HG03342 (cell line): ENCODE measurements around the gene CORO1A.
"Not testable (repeated sequence)": the region's sequence is repeated elsewhere in the genome, so short reads cannot be mapped to it uniquely, and the experiment has no call there.

Experiments
- ATAC-seq: cut with Tn5 transposase; IDR thresholded peaks from one replicate; pipeline ENCODE4 v1.9.1; 2021; ENCODE audit warnings: mild to moderate bottlenecking, moderate library complexity; ENCODE audit not compliant: unreplicated experiment

CORO1A gene

DNA sequence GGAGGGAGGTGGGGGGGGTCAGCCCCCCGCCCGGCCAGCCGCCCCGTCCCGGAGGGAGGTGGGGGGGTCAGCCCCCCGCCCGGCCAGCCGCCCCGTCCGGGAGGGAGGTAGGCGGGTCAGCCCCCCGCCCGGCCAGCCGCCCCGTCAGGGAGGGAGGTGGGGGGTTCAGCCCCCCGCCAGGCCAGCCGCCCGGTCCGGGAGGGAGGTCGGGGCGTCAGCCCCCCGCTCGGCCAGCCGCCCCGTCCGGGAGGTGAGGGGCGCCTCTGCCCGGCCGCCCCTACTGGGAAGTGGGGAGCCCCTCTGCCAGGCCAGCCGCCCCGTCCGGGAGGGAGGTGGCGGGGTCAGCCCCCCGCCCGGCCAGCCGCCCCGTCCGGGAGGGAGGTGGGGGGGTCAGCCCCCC lies 14.0 kb upstream of the CORO1A start:
- ATAC-seq = not testable (repeated sequence)

DNA sequence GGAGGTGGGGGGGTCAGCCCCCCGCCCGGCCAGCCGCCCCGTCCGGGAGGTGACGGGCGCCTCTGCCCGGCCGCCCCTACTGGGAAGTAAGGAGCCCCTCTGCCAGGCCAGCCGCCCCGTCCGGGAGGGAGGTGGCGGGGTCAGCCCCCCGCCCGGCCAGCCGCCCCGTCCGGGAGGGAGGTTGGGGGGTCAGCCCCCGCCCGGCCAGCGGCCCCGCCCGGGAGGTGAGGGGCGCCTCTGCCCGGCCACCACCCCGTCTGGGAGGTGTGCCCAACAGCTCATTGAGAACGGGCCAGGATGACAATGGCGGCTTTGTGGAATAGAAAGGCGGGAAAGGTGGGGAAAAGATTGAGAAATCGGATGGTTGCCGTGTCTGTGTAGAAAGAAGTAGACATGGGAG lies 13.3 kb upstream of the CORO1A start:
- ATAC-seq = not testable (repeated sequence)

DNA sequence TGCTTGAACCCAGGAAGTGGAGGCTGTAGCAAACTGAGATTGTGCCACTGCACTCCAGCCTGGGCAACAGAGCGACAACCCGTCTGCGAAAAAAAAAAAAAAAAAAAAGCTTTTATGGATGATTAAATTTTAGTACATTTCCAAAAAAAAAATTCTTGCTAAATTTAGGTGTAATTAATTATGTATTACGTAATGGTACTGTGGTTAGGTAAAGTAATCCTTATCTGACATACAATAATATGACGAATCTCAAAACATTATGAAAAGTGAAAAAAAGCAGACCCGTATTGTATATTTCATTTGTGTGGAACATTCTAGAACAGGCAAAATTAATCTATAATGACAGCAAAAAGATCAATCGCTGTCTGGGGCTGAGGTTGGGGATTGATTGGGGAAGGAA lies 10.3 kb upstream of the CORO1A start:
- ATAC-seq = no peak

DNA sequence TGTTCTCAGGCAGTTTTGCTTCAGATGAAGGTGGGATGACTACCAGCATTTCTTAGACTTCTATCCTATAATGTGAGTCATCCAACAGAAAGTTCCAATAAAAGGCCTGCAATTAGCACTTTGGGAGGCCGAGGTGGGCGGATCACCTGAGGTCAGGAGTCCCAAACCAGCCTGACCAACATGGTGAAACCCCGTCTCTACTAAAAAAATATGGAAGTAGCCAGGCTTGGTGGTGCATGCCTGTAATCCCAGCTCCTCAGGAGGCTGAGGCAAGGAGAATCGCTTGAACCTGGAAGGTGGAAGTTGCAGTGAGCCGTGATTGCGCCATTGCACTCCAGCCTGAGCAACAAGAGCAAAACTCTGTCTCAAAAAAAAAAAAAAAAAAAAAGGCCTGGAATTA lies 6.5 kb upstream of the CORO1A start:
- ATAC-seq = not testable (repeated sequence)

DNA sequence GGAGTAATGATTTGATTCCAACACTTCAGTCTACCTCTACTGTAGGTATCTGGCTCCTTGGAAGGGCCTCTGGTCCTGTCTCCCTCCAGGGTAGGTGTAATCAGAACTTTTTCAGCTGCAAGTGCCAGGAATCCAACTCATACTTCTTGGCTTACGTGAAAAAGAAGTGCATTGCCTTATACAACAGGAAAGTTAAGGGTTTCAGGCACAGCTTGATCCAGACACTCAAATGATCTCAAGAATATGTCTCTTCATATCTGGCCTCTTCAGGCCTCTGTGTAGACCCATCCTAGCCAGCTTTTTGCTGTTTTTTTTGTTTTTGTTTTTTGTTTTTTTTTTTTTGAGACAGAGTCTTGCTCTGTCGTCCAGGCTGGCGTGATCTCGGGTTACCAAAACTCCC lies 4.2 kb upstream of the CORO1A start:
- ATAC-seq = no peak

DNA sequence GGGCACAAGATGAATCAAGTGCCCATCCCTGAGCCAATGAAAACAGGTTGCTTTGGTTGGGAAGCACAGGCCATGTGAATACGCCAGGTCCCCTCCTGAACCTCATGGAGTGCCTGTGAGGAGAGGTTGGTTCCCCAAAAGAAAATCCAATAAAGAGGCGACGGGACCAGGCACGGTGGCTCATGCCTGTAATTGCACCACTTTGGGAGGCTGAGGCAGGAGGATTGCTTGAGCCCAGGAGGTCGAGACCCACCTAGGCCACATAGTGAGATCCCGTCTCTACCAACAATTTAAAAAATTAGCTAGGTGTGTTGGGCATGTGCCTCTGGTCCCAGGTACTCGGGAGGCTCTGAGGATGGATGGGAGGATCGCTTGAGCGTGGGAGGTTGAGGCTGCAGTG lies 3.5 kb upstream of the CORO1A start:
- ATAC-seq = no peak

DNA sequence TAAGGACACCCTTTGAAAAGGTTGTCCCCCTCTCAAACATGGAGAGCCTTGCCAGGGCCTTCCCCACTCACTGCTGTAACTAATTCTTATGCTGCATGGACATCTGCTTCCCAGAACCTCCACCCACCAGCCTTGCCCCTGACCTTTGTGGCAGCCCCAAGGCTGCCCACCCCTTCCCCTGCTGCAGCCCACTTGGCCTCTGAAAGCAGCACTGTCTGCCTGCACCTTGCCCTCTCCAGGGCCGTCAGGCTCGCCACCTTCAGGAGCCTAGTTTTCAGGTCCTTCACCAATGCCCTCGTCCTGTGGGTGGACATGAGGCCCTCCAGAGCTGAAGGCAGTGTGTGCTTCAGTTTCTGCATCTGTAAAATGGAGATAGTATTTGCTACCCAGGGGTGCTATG lies 2.7 kb upstream of the CORO1A start:
- ATAC-seq = no peak

DNA sequence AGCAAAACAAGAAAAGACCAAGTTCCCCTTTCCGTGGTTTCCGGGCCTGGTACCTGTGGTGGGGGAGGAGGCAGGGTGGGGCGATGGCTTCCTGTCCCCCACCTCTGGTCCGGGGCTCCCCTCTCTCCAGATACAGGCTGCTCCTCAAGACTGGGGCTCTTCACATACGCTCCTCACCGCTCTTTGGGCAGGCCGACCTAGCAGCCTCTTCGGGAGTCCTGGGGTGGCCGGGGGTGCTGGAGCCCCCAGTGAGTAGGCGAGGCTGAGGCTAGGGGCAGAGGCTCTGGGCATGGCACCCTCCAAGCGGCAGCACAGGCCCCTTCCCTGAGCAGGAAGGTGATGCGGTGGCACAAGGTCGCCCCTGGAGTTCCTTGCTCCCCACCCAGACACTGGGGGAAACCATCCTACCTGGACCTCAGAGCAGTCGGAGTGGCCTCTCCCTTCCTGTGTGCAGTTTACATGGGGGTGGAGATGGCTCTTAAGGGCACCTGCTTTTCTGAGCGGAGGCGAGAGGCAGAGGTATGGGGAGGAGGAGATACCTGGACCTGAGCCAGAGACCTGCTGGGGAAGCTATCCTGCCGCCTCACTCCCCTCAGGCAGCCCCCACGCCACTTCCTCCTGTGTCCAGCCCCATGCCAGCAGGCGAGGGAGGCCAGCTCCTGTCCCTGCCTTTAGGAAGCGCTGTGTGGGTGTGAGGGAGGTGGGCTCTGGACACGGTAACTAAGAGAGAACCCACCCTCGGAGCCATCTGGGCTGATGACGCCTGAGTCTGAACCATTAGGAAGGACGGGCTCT lies 891 bp downstream of the CORO1A start:
- ATAC-seq = peak; percentile 34

DNA sequence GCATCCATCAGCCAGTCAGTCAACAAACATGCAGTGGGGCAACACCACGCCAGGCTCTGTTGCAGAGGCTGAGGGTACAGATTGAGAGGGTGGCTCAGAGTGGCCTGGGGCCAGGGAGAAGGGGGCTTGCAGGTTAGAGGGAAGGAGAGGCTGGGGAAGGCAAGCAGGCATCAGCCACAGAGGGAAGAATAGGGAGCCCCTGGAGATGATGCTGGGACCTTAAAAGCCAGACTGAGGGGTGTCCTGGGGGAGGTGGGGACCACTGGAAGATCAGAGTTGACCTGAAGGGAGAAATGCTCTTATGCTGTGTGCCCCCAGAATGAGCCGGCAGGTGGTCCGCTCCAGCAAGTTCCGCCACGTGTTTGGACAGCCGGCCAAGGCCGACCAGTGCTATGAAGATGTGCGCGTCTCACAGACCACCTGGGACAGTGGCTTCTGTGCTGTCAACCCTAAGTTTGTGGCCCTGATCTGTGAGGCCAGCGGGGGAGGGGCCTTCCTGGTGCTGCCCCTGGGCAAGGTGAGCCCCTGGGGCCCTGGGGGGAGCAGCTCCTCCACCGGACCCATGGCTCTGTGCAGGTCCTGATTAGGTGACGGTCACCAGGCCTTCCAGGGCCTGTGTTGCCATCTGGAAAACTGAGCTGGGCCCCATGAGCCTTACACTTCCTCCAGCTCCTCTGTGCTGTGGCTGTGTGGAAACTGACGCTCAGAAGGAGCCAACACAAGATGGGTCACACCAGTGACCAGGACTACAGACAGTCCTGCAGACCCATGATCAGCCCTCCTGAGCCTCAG lies 1.7 kb downstream of the CORO1A start:
- ATAC-seq = peak; percentile 3

DNA sequence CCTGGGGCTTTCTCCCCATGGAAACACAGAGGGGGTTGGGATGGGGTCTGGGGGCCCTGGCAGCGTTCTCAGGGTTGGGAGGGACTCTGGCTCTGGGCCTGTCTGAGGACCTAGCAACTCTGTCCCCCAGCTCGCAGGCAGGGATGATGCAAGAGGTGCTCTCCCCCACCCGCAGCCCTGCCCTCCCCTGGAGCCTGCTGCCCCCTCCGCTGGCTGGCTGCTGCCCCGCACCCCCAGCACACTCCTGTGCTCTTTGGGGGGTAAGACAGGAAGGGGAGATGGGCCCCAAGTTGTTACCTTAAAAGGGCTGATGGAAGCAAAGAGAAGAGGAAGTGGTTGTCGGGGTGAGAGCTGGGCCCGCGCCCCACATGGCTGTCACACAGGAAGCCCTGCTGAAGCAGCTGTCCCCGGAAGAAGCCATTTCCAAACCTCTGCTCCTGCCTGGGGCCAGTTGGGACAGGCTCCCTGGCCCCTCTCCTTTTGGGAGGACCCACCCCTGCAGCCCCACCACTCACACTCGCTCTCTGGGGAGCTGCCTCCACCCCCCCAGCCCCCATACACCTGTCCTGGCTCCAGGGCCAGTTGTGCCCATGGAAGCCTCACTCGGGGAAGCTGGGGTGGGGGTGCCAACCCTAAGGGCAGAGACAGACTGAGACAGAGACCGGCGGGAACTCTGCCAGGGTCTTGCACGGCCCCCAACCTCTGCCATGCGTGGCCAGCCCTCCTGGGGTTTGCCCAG lies 2.5 kb downstream of the CORO1A start:
- peak; percentile 40 for ATAC-seq

DNA sequence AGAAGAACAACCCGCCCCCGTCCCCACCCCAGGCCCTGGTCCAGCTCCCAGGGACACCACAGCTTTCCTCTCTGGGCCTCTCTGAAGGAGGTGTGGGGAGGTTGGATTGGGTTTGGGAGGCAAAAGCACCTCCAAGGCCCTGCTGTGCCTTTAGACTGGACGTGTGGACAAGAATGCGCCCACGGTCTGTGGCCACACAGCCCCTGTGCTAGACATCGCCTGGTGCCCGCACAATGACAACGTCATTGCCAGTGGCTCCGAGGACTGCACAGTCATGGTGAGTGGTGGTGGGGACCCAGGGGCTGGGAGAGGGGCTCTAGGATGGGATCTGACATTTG lies 3.0 kb downstream of the CORO1A start:
- ATAC-seq = no peak

DNA sequence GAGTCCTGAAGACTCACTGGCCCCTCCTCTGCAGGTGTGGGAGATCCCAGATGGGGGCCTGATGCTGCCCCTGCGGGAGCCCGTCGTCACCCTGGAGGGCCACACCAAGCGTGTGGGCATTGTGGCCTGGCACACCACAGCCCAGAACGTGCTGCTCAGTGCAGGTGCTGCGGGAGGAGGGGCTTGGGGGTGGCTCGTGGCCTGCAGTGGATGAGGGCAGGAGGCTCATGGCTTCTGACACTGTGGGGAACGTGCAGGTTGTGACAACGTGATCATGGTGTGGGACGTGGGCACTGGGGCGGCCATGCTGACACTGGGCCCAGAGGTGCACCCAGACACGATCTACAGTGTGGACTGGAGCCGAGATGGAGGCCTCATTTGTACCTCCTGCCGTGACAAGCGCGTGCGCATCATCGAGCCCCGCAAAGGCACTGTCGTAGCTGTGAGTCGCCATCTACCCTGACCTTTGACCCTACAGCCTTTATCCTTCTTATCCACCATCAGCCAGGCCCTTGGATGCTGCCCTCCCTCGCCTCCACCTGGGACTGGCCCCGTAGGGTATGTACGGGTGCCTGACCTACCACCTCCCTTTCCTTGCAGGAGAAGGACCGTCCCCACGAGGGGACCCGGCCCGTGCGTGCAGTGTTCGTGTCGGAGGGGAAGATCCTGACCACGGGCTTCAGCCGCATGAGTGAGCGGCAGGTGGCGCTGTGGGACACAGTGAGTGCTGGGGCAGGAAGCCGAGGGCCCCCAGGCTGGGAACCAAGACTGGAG lies 3.6 kb downstream of the CORO1A start:
- ATAC-seq = no peak

DNA sequence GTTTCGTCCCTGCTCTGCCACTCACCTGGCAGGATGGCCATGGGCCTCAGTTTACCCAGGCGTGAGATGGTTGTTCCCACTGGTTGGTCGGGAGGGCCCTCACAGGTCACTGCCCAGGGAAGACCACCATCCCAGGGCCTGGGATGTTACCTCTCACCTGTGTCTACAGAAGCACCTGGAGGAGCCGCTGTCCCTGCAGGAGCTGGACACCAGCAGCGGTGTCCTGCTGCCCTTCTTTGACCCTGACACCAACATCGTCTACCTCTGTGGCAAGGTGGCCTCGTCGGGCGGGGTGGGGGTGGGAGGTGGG lies 4.1 kb downstream of the CORO1A start:
- ATAC-seq = no peak

DNA sequence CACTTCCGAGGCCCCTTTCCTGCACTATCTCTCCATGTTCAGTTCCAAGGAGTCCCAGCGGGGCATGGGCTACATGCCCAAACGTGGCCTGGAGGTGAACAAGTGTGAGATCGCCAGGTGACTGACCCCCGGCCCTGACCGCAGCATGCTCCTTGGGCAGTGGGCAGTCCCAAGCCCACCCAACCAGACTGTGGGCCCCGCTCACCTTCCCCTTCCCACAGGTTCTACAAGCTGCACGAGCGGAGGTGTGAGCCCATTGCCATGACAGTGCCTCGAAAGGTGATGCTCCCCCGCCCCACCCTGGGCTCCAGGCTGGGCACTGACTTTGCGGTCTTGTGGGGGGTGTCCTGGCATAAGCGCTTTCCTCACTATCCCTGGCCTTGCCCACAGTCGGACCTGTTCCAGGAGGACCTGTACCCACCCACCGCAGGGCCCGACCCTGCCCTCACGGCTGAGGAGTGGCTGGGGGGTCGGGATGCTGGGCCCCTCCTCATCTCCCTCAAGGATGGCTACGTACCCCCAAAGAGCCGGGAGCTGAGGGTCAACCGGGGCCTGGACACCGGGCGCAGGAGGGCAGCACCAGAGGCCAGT lies 4.7 kb downstream of the CORO1A start:
- no peak for ATAC-seq

DNA sequence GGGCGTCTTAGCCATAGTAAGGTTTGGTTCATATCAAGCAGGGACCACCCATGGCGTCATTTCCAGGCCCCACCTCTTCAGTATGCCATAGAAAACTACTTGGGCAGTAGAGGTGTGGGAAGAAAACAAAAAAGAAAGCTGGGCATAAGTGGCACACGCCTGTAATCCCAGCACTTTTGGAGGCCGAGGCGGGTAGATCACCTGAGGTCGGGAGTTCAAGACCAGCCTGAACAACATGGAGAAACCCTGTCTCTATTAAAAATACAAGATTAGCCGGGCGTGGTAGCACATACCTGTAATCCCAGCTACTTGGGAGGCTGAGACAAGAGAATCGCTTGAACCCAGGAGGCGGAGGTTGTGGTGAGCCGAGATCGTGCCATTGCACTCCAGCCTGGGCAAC lies 7.8 kb downstream of the CORO1A start:
- not testable (repeated sequence) for ATAC-seq

DNA sequence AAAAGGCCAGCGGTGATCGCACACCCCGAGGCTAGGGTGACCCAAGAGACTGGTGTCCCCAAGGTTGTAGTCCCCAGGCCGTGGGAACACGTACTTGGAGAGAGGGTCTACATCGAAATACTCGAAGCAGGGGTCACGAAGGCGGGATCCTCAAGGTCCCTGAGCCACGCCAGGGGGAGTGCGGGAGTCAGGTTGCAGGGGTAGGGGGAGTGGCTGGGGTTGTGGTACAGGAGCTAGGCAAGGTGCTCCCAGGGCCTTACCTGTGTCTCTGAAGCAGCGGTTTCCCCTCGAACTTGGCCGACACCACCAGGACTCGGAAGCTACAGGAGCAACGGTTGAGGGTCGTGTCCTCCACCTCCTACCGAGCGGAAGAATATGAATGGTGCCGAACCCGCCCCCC lies 9.7 kb downstream of the CORO1A start:
- peak; percentile 13 for ATAC-seq

DNA sequence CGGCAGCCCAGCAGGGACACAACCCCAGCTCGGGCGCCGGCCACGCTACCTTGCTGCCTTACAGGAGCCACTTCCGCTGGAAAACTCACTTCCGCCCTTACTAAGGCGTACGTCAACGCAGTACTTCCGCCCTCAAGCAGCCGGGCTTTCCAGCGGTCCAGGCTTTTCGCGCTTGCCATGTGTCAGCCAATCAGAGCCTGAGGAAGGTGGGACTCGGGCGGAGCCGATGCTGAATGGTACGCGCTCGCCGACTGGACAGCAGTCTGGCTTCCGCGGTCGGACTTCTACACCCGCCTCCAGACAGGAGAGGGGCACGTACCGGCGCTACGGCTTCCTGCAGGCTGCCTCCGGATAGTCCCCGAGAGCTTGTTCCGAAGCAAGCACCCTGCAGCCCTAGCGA lies 10.2 kb downstream of the CORO1A start, which contains the start of the genes BOLA2B and SLX1A:
Gene BOLA2B (minus strand): TSS at position 52 of the 400 bp plus-strand sequence. CDS start 71 bp downstream, outside the sequence.
Gene SLX1A (plus strand): TSS at position 261 of the 400 bp plus-strand sequence. CDS start 210 bp downstream, outside the sequence.
- ATAC-seq = peak; percentile 87

DNA sequence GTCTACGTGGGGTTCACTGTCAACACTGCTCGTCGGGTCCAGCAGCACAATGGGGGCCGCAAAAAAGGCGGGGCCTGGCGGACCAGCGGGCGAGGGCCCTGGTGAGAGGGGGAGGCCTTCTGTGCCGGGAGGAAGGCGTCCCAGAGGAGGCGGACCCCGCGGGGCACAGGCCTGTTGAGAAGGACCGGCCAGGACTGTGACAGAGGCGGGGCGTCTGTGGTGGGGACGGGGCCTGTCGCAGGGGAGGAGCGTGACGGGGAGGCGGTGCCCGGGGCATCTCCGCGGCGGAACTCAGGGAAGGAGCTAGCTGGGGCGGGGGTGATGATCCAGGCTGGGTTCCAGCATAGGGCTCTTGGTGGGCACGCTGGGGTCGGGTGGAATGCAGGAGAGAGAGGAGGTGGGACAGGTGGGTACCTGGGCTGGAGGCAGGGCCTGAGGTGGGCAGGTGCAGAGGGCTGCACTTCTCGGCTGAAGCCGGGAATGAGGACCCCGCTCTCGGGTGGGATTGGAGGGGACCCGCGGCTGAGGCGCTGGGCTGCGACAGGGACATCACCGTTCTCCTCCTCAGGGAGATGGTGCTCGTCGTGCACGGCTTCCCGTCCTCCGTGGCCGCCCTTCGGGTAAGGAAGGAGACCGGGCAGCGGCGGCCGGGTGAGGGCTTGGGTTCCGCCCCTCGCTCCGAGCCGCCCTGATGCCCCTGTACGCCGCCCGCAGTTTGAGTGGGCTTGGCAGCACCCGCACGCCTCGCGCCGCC lies 10.9 kb downstream of the CORO1A start:
- peak; percentile 51 for ATAC-seq

DNA sequence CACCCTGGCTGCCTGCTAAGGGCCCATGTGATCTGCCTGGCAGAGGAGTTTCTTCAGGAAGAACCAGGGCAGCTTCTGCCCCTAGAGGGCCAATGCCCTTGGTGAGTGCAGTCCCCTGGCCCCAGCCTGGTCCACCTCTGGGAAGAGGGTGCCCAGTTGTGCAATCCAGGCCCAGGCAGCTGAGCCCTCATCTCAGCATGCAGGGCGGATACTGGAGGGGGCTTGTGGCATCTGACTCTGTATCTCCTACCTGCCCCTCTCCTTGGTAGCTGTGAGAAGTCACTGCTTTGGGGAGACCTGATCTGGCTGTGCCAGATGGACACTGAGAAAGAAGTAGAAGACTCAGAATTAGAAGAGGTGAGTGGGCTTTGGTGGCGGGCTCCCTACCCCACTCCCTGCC lies 13.6 kb downstream of the CORO1A start:
- ATAC-seq = not testable (repeated sequence)

DNA sequence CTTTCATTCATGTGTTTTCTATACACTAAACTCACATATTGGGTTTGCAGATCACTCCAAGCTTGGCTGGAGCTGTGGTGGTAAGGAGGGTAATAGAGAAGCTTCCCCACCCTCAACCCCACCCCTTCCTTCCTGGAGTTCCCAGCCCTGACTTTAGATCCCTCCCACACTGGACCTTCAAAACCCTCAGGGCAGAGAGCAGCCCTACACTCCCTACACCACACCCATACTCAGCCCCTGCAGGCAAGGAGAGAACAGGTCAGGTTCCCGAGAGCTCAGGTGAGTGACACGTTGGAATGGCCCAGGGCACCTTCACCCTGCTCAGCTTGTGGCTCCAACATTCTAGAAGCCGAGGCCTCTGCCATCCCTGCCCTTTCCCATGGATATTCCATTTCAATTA lies 15.6 kb downstream of the CORO1A start, which contains the start of gene SULT1A3:
Gene SULT1A3 (plus strand): TSS at position 207 of the 400 bp plus-strand sequence. CDS start 1,474 bp downstream, outside the sequence.
- ATAC-seq = not testable (repeated sequence)
